HUES6 (cell line): ENCODE results near the gene CSNK1A1L.

Experiments
- H3K27ac ChIP-seq: 2 replicates; pipeline ENCODE4 v1.7.0; 2013; ENCODE audit warnings: low read depth, mild to moderate bottlenecking, low read length, inconsistent platforms
- H3K27me3 ChIP-seq: 2 replicates; pipeline ENCODE4 v1.6.1; 2013; ENCODE audit warnings: low read length; ENCODE audit not compliant: control insufficient read depth, insufficient read depth
- H3K36me3 ChIP-seq: 2 replicates; pipeline ENCODE4 v1.6.1; 2013; ENCODE audit warnings: low read length; ENCODE audit not compliant: control insufficient read depth, insufficient read depth
- H3K4me1 ChIP-seq: 2 replicates; pipeline ENCODE4 v1.6.1; 2013; ENCODE audit warnings: low read length; ENCODE audit not compliant: control insufficient read depth, insufficient read depth
- H3K4me3 ChIP-seq: 2 replicates; pipeline ENCODE4 v1.5.1; 2013; ENCODE audit warnings: low read depth, low read length
- H3K9ac ChIP-seq: one replicate; pipeline ENCODE4 v1.6.1; 2013; ENCODE audit warnings: mild to moderate bottlenecking, low read length
- H3K9me3 ChIP-seq: 2 replicates; pipeline ENCODE4 v1.6.1; 2013; ENCODE audit warnings: low read depth, low read length; ENCODE audit not compliant: control insufficient read depth, insufficient read depth

The CSNK1A1L gene

GRCh38 chr13:37134411-37135041 is 29.1 kb upstream of the CSNK1A1L start:
- no peak overlapping the region for H3K9ac ChIP-seq
- no peaks in the 10 kb centered on the region for H3K9me3 ChIP-seq
- H3K27ac ChIP-seq, result no peak overlapping the region
- H3K27me3 ChIP-seq, result no peaks in the 10 kb centered on the region
- no peaks in the 10 kb centered on the region; the same call in 1 of the 2 replicates for H3K4me1 ChIP-seq
- H3K36me3 ChIP-seq, result no peaks in the 10 kb centered on the region
- no peak overlapping the region for H3K4me3 ChIP-seq

- no peaks in the 10 kb centered on the region for H3K27me3 ChIP-seq
- no peak overlapping the region for H3K27ac ChIP-seq
- H3K4me1 ChIP-seq, result no peaks in the 10 kb centered on the region; the same call in 1 of the 2 replicates
- no peaks in the 10 kb centered on the region for H3K9me3 ChIP-seq
- no peaks in the 10 kb centered on the region for H3K36me3 ChIP-seq
- H3K9ac ChIP-seq, result no peak overlapping the region
- H3K4me3 ChIP-seq, result no peak overlapping the region
Measured at GRCh38 chr13:37132211-37132610, 26.7 kb upstream of the CSNK1A1L start.

GRCh38 chr13:37131092-37131491 is 25.6 kb upstream of the CSNK1A1L start:
- Histone ChIP-seq H3K9ac (no peak overlapping the region), H3K36me3 (no peaks in the 10 kb centered on the region), H3K27ac (no peak overlapping the region), H3K9me3 (no peaks in the 10 kb centered on the region), H3K4me1 (no peaks in the 10 kb centered on the region; the same call in 1 of the 2 replicates), H3K27me3 (no peaks in the 10 kb centered on the region), H3K4me3 (no peak overlapping the region)

GRCh38 chr13:37129866-37130265 is 24.4 kb upstream of the CSNK1A1L start:
- Histone ChIP-seq H3K36me3 (no peaks in the 10 kb centered on the region), H3K27me3 (no peaks in the 10 kb centered on the region)

GRCh38 chr13:37127691-37128241 is 22.3 kb upstream of the CSNK1A1L start:
- Histone ChIP-seq H3K36me3 (no peaks in the 10 kb centered on the region), H3K27ac (no peak overlapping the region), H3K9me3 (no peaks in the 10 kb centered on the region), H3K4me3 (no peak overlapping the region), H3K9ac (no peak overlapping the region), H3K4me1 (no peaks in the 10 kb centered on the region), H3K27me3 (no peaks in the 10 kb centered on the region)

More at GRCh38 chr13:37129866-37130265, 24.4 kb upstream of the CSNK1A1L start:
- Histone ChIP-seq H3K9me3 (no peaks in the 10 kb centered on the region), H3K27ac (no peak overlapping the region), H3K4me3 (no peak overlapping the region), H3K9ac (no peak overlapping the region), H3K4me1 (no peaks in the 10 kb centered on the region; the same call in 1 of the 2 replicates)

GRCh38 chr13:37123337-37123736 is 17.9 kb upstream of the CSNK1A1L start:
- Histone ChIP-seq H3K4me1 (no peaks in the 10 kb centered on the region), H3K27ac (no peak overlapping the region), H3K36me3 (no peaks in the 10 kb centered on the region), H3K9me3 (no peaks in the 10 kb centered on the region), H3K9ac (no peak overlapping the region), H3K27me3 (no peaks in the 10 kb centered on the region), H3K4me3 (no peak overlapping the region)

- Histone ChIP-seq H3K36me3 (no peaks in the 10 kb centered on the region), H3K27me3 (no peaks in the 10 kb centered on the region), H3K9me3 (no peaks in the 10 kb centered on the region), H3K9ac (no peak overlapping the region), H3K4me1 (no peaks in the 10 kb centered on the region), H3K4me3 (no peak overlapping the region), H3K27ac (no peak overlapping the region)
Measured at GRCh38 chr13:37118016-37118415, 12.6 kb upstream of the CSNK1A1L start.

- Histone ChIP-seq H3K9ac (no peak overlapping the region), H3K4me3 (no peak overlapping the region), H3K27ac (no peak overlapping the region), H3K4me1 (no peaks in the 10 kb centered on the region), H3K27me3 (no peaks in the 10 kb centered on the region), H3K9me3 (no peaks in the 10 kb centered on the region), H3K36me3 (no peaks in the 10 kb centered on the region)
Measured at GRCh38 chr13:37114250-37114649, 8.8 kb upstream of the CSNK1A1L start.

GRCh38 chr13:37113534-37113933 is 8.1 kb upstream of the CSNK1A1L start:
- Histone ChIP-seq H3K4me3 (no peak overlapping the region), H3K4me1 (no peaks in the 10 kb centered on the region), H3K36me3 (no peaks in the 10 kb centered on the region), H3K9me3 (no peaks in the 10 kb centered on the region), H3K27me3 (no peaks in the 10 kb centered on the region), H3K9ac (no peak overlapping the region), H3K27ac (no peak overlapping the region)

- H3K27ac ChIP-seq, result no peak overlapping the region
- no peaks in the 10 kb centered on the region for H3K36me3 ChIP-seq
- no peaks in the 10 kb centered on the region for H3K27me3 ChIP-seq
- no peak overlapping the region for H3K9ac ChIP-seq
- H3K4me1 ChIP-seq, result peaks cover 9% of the 10 kb centered on the region
- no peak overlapping the region for H3K4me3 ChIP-seq
- no peaks in the 10 kb centered on the region for H3K9me3 ChIP-seq
Measured at GRCh38 chr13:37109051-37109678, 3.7 kb upstream of the CSNK1A1L start.

- no peaks in the 10 kb centered on the region for H3K36me3 ChIP-seq
- peaks cover 9% of the 10 kb centered on the region for H3K4me1 ChIP-seq
- no peaks in the 10 kb centered on the region for H3K9me3 ChIP-seq
- H3K27ac ChIP-seq, result no peak overlapping the region
- H3K4me3 ChIP-seq, result no peak overlapping the region
- no peak overlapping the region for H3K9ac ChIP-seq
- H3K27me3 ChIP-seq, result no peaks in the 10 kb centered on the region
Measured at GRCh38 chr13:37107868-37108267, 2.4 kb upstream of the CSNK1A1L start.
